GM23338 (cell line): ENCODE results near the gene GRID1. TPM values are rescaled to one million over a fixed set of nuclear protein-coding genes. Genes with fewer than 3 reads are reported as not detected.

ENCODE experiments used
- ATAC-seq: fragments of 200-7000 bp; cut with Tn5 transposase; 3 replicates; pipeline ENCODE4 v1.9.1; 2020
- DNase-seq: peaks from one replicate; pipeline ENCODE4 v3.0.0-alpha.2; 2015; ENCODE audit warnings: low spot score
- H2AFZ ChIP-seq: fragments of 200-600 bp; sonication (generic); 2 replicates; pipeline ENCODE4 v1.8.0; 2016; ENCODE audit warnings: antibody characterized with exemption, mild to moderate bottlenecking, moderate library complexity
- H3F3A ChIP-seq: fragments of 200-600 bp; sonication (generic); replicated peaks from 2 replicates; pipeline ENCODE4 v1.8.0; 2017; ENCODE audit warnings: antibody characterized with exemption, mixed run types, low read depth
- H3K27ac ChIP-seq: fragments of 200-600 bp; sonication (generic); 2 replicates; pipeline ENCODE4 v1.6.1; 2016; ENCODE audit warnings: low read depth
- H3K27me3 ChIP-seq: fragments of 200-600 bp; sonication (generic); 2 replicates; pipeline ENCODE4 v1.8.0; 2016; ENCODE audit warnings: mild to moderate bottlenecking, mixed run types, moderate library complexity; ENCODE audit not compliant: insufficient read depth
- H3K36me3 ChIP-seq: fragments of 200-600 bp; sonication (generic); 2 replicates; pipeline ENCODE4 v1.8.0; 2016; ENCODE audit warnings: mild to moderate bottlenecking; ENCODE audit not compliant: insufficient read depth
- H3K4me1 ChIP-seq: fragments of 200-600 bp; sonication (generic); 2 replicates; pipeline ENCODE4 v1.8.0; 2016; ENCODE audit warnings: mild to moderate bottlenecking, moderate library complexity; ENCODE audit not compliant: insufficient read depth
- H3K4me2 ChIP-seq: fragments of 200-600 bp; sonication (generic); 2 replicates; pipeline ENCODE4 v1.7.1; 2017; ENCODE audit warnings: mixed run types
- H3K4me3 ChIP-seq: fragments of 200-600 bp; sonication (generic); 2 replicates; pipeline ENCODE4 v1.6.1; 2016; ENCODE audit warnings: mixed run types
- H3K79me2 ChIP-seq: fragments of 200-600 bp; sonication (generic); replicated peaks from 2 replicates; pipeline ENCODE4 v1.8.0; 2017; ENCODE audit warnings: mild to moderate bottlenecking; ENCODE audit not compliant: insufficient read depth
- H3K9me2 ChIP-seq: fragments of 200-600 bp; sonication (generic); 2 replicates; pipeline ENCODE4 v1.8.0; 2017; ENCODE audit not compliant: insufficient read depth
- H4K20me1 ChIP-seq: fragments of 200-600 bp; sonication (generic); replicated peaks from 2 replicates; pipeline ENCODE4 v1.8.0; 2017; ENCODE audit warnings: mild to moderate bottlenecking; ENCODE audit not compliant: insufficient read depth
- H3K27ac Mint-ChIP-seq: 2 replicates; pipeline ENCODE4 v1.8.0; 2020; ENCODE audit warnings: inconsistent platforms, mild to moderate bottlenecking, moderate library complexity, mixed read lengths
- H3K27me3 Mint-ChIP-seq: 3 replicates; pipeline ENCODE4 v1.8.0; 2022; ENCODE audit warnings: low read depth, mild to moderate bottlenecking, moderate library complexity, mixed read lengths, inconsistent platforms; ENCODE audit not compliant: insufficient read depth, poor library complexity
- H3K36me3 Mint-ChIP-seq: 3 replicates; pipeline ENCODE4 v1.8.0; 2021; ENCODE audit warnings: low read depth, mild to moderate bottlenecking, inconsistent platforms, moderate library complexity, mixed read lengths
- H3K4me1 Mint-ChIP-seq: 3 replicates; pipeline ENCODE4 v1.8.0; 2020; ENCODE audit warnings: mild to moderate bottlenecking, inconsistent platforms, mixed read lengths
- H3K4me3 Mint-ChIP-seq: 3 replicates; pipeline ENCODE4 v1.8.0; 2021; ENCODE audit warnings: moderate library complexity, mild to moderate bottlenecking, inconsistent platforms, mixed read lengths
- H3K9me3 Mint-ChIP-seq: 3 replicates; pipeline ENCODE4 v1.8.0; 2020; ENCODE audit warnings: moderate library complexity, mild to moderate bottlenecking, inconsistent platforms, mixed read lengths
- CREB1 ChIP-seq: fragments of 250-450 bp; sonication (Bioruptor Pico); IDR thresholded peaks from 2 replicates; pipeline ENCODE4 v1.5.0; 2020; ENCODE audit warnings: low read depth, mild to moderate bottlenecking, moderate library complexity
- EZH2 ChIP-seq: fragments of 200-600 bp; sonication (generic); IDR thresholded peaks from one replicate; pipeline ENCODE4 v1.8.0; 2017; ENCODE audit warnings: antibody characterized with exemption, mild to moderate bottlenecking, low read depth; ENCODE audit not compliant: unreplicated experiment
- EZH2phosphoT487 ChIP-seq: fragments of 200-600 bp; sonication (generic); IDR thresholded peaks from one replicate; pipeline ENCODE4 v1.8.1; 2018; ENCODE audit warnings: antibody characterized with exemption; ENCODE audit not compliant: unreplicated experiment
- JUNB ChIP-seq: IDR thresholded peaks from one replicate; pipeline ENCODE4 v1.6.1; 2016; ENCODE audit warnings: antibody characterized with exemption; ENCODE audit not compliant: unreplicated experiment
- NANOG ChIP-seq: IDR thresholded peaks from 2 replicates; pipeline ENCODE4 v1.6.1; 2016; ENCODE audit warnings: antibody characterized with exemption, borderline replicate concordance
- POLR2AphosphoS5 ChIP-seq: IDR thresholded peaks from 2 replicates; pipeline ENCODE4 v1.6.1; 2016; ENCODE audit warnings: antibody characterized with exemption, low read depth
- STAT1 ChIP-seq: IDR thresholded peaks from one replicate; pipeline ENCODE4 v1.6.1; 2016; ENCODE audit warnings: antibody characterized with exemption; ENCODE audit not compliant: unreplicated experiment
- ZNF114 ChIP-seq: fragments of 250-450 bp; sonication (Bioruptor Pico); IDR thresholded peaks from 2 replicates; pipeline ENCODE4 v1.5.0; 2020; ENCODE audit warnings: mild to moderate bottlenecking, moderate library complexity
- ZNF331 ChIP-seq: fragments of 250-450 bp; sonication (Bioruptor Pico); IDR thresholded peaks from 2 replicates; pipeline ENCODE4 v1.5.0; 2020; ENCODE audit warnings: low read depth, mild to moderate bottlenecking, moderate library complexity
- polyA plus RNA-seq: library from polyadenylated mRNA; unstranded; fragments of >200 nt; fragmentation: Nextera tagmentation; extraction: Ambion mirVana; gene quantifications from 2 replicates; pipeline ENCODE4 v1.2.1, GENCODE V29; 2016
- total RNA-seq: library from RNA; depleted of rRNA; stranded (reverse); fragments of >200 nt; shearing (Covaris generic); gene quantifications from 2 replicates; pipeline ENCODE4 v1.2.3, GENCODE V29; 2014
- TF ChIP-seq, protein P1 (sequence below): IDR thresholded peaks from 2 replicates; pipeline ENCODE4 v1.6.1; 2016; ENCODE audit warnings: antibody characterized with exemption
- TF ChIP-seq, protein P2 (sequence below), 2 experiments: fragments of 200-600 bp in 1 of 2; sonication (generic) in 1 of 2; conservative IDR thresholded peaks; 2 replicates each; pipeline versions ENCODE4 v1.5.1 to v1.6.1; 2016 to 2017; ENCODE audit warnings: antibody characterized with exemption in 2 of 2, low read depth in 2 of 2, mild to moderate bottlenecking in 2 of 2, moderate library complexity in 1 of 2
- TF ChIP-seq, protein P3 (sequence below): fragments of 250-450 bp; sonication (Bioruptor Pico); IDR thresholded peaks from 2 replicates; pipeline ENCODE4 v1.5.0; 2020; ENCODE audit warnings: mild to moderate bottlenecking, moderate library complexity

Gene GRID1
- total and polyA plus RNA-seq, 2 experiments from 2014 or later: 0.14 to 0.15 TPM

DNA sequence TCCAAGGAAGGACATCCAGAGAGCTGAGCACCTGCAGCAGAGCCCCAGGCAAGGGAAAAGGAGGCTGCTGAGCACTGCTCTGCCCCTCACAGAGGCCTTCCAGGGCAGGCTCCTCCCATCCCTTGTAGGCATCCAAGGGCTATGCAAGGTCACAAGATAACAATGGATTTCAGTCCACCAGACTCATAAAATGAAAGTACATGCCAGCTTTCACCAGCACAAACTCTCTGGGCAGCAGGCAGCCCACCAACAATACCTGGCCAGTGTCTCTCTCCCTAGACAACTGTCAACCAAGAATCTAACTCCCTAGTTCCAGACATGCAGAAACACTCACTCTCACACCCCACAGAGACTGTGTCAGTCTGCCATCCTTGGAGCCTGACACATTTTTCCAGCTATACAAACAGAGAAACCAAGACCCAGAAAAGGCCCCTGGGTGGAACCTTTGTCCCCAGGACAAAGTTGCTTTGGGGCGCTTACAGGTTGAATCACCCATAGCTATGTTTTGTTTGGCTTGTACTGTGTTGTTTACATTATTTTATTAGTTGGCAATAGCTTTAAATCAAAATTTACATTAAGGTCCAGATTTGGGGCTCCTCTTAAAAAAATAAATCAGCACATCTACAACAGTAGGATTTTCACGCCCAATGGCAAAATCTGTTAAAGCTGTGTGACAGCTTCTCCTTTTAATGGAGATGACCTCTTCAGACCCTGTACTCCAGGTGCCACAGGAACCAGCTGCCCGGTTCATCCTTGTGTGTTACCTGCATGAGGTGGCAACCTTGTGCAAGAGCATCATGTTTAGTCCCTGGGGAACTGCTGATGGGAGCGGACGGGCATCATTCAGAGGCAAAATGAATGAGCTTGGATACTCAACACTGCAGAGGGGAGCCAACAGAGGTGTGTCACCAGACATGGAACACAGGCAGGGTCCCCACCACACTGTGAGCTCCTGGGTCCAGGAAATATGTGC lies 5.2 kb downstream of the GRID1 start:
- Histone ChIP-seq H3K4me1 (peaks cover 18% of the 10 kb centered on the region; the same call in 1 of the 2 replicates), H3K79me2 (no peaks in the 10 kb centered on the region), H3K27me3 (peaks cover 67% of the 10 kb centered on the region), H4K20me1 (0 out of 2 replicates have a peak, but pooled peaks cover 7% of the 10 kb centered on the region), H3K4me2 (no peak overlapping the region), H3K4me3 (no peak overlapping the region), H3K9me2 (no peaks in the 10 kb centered on the region), H3F3A (no peaks in the 10 kb centered on the region), H3K36me3 (no peaks in the 10 kb centered on the region), H3K27ac (no peak overlapping the region), H2AFZ (no peak overlapping the region)
- peaks cover 57% of the 10 kb centered on the region for H3K27me3 Mint-ChIP-seq
- TF ChIP-seq, protein P1, sequence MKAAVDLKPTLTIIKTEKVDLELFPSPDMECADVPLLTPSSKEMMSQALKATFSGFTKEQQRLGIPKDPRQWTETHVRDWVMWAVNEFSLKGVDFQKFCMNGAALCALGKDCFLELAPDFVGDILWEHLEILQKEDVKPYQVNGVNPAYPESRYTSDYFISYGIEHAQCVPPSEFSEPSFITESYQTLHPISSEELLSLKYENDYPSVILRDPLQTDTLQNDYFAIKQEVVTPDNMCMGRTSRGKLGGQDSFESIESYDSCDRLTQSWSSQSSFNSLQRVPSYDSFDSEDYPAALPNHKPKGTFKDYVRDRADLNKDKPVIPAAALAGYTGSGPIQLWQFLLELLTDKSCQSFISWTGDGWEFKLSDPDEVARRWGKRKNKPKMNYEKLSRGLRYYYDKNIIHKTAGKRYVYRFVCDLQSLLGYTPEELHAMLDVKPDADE: no peak
- TF ChIP-seq ZNF114 (CRISPR knock-in tag): no peak
- H3K4me3 Mint-ChIP-seq: no peak overlapping the region
- H3K9me3 Mint-ChIP-seq: no peaks in the 10 kb centered on the region; the same call in none of the 3 replicates
- H3K4me1 Mint-ChIP-seq: peaks cover 18% of the 10 kb centered on the region
- DNase-seq (no peak), ATAC-seq (no peak)
- H3K36me3 Mint-ChIP-seq: no peaks in the 10 kb centered on the region; the same call in 2 of the 3 replicates
- no peak overlapping the region for H3K27ac Mint-ChIP-seq

DNA sequence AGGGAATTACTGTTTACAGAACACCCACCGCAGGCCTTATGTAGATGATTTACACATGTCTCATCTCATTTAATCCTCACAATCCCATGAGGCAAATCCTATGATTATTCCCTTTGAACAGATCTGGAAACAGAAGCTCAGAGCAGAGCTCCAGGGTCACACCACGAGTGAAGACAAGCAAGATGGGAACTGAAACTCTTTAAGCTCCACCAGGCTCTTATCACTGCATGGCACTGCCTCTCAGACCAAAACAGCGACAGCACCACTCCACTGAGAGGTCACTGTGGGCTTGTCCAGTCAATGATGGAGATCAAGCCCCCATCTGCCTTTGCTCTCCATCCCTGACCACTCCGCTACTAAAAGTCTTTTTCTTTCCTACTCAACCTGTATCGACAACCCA lies 5.9 kb downstream of the GRID1 start:
- Histone ChIP-seq H3K36me3 (no peaks in the 10 kb centered on the region), H3K4me2 (no peak overlapping the region), H3K4me3 (no peak overlapping the region), H4K20me1 (0 out of 2 replicates have a peak, but pooled peaks cover 7% of the 10 kb centered on the region), H2AFZ (no peak overlapping the region), H3K27ac (no peak overlapping the region), H3K4me1 (peaks cover 18% of the 10 kb centered on the region; the same call in 1 of the 2 replicates), H3K27me3 (peaks cover 61% of the 10 kb centered on the region), H3K79me2 (no peaks in the 10 kb centered on the region), H3K9me2 (no peaks in the 10 kb centered on the region), H3F3A (no peaks in the 10 kb centered on the region)
- Mint-ChIP-seq H3K9me3 (no peaks in the 10 kb centered on the region; the same call in none of the 3 replicates), H3K36me3 (no peaks in the 10 kb centered on the region; the same call in 2 of the 3 replicates), H3K27me3 (peaks cover 56% of the 10 kb centered on the region), H3K4me1 (peaks cover 17% of the 10 kb centered on the region), H3K4me3 (no peak overlapping the region), H3K27ac (no peak overlapping the region)
- ATAC-seq (no peak), DNase-seq (no peak)
- TF ChIP-seq, protein P2, sequence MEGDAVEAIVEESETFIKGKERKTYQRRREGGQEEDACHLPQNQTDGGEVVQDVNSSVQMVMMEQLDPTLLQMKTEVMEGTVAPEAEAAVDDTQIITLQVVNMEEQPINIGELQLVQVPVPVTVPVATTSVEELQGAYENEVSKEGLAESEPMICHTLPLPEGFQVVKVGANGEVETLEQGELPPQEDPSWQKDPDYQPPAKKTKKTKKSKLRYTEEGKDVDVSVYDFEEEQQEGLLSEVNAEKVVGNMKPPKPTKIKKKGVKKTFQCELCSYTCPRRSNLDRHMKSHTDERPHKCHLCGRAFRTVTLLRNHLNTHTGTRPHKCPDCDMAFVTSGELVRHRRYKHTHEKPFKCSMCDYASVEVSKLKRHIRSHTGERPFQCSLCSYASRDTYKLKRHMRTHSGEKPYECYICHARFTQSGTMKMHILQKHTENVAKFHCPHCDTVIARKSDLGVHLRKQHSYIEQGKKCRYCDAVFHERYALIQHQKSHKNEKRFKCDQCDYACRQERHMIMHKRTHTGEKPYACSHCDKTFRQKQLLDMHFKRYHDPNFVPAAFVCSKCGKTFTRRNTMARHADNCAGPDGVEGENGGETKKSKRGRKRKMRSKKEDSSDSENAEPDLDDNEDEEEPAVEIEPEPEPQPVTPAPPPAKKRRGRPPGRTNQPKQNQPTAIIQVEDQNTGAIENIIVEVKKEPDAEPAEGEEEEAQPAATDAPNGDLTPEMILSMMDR (conservative IDR thresholded peaks at IDR 0.05; ENCODE audit: low read depth in 2 of 2): no peak
- TF ChIP-seq POLR2AphosphoS5 (no peak), EZH2phosphoT487 (no peak), CREB1 (CRISPR knock-in tag) (no peak), NANOG (no peak), ZNF331 (CRISPR knock-in tag) (no peak), EZH2 (no peak), STAT1 (no peak), JUNB (no peak)
- TF ChIP-seq, protein P3, sequence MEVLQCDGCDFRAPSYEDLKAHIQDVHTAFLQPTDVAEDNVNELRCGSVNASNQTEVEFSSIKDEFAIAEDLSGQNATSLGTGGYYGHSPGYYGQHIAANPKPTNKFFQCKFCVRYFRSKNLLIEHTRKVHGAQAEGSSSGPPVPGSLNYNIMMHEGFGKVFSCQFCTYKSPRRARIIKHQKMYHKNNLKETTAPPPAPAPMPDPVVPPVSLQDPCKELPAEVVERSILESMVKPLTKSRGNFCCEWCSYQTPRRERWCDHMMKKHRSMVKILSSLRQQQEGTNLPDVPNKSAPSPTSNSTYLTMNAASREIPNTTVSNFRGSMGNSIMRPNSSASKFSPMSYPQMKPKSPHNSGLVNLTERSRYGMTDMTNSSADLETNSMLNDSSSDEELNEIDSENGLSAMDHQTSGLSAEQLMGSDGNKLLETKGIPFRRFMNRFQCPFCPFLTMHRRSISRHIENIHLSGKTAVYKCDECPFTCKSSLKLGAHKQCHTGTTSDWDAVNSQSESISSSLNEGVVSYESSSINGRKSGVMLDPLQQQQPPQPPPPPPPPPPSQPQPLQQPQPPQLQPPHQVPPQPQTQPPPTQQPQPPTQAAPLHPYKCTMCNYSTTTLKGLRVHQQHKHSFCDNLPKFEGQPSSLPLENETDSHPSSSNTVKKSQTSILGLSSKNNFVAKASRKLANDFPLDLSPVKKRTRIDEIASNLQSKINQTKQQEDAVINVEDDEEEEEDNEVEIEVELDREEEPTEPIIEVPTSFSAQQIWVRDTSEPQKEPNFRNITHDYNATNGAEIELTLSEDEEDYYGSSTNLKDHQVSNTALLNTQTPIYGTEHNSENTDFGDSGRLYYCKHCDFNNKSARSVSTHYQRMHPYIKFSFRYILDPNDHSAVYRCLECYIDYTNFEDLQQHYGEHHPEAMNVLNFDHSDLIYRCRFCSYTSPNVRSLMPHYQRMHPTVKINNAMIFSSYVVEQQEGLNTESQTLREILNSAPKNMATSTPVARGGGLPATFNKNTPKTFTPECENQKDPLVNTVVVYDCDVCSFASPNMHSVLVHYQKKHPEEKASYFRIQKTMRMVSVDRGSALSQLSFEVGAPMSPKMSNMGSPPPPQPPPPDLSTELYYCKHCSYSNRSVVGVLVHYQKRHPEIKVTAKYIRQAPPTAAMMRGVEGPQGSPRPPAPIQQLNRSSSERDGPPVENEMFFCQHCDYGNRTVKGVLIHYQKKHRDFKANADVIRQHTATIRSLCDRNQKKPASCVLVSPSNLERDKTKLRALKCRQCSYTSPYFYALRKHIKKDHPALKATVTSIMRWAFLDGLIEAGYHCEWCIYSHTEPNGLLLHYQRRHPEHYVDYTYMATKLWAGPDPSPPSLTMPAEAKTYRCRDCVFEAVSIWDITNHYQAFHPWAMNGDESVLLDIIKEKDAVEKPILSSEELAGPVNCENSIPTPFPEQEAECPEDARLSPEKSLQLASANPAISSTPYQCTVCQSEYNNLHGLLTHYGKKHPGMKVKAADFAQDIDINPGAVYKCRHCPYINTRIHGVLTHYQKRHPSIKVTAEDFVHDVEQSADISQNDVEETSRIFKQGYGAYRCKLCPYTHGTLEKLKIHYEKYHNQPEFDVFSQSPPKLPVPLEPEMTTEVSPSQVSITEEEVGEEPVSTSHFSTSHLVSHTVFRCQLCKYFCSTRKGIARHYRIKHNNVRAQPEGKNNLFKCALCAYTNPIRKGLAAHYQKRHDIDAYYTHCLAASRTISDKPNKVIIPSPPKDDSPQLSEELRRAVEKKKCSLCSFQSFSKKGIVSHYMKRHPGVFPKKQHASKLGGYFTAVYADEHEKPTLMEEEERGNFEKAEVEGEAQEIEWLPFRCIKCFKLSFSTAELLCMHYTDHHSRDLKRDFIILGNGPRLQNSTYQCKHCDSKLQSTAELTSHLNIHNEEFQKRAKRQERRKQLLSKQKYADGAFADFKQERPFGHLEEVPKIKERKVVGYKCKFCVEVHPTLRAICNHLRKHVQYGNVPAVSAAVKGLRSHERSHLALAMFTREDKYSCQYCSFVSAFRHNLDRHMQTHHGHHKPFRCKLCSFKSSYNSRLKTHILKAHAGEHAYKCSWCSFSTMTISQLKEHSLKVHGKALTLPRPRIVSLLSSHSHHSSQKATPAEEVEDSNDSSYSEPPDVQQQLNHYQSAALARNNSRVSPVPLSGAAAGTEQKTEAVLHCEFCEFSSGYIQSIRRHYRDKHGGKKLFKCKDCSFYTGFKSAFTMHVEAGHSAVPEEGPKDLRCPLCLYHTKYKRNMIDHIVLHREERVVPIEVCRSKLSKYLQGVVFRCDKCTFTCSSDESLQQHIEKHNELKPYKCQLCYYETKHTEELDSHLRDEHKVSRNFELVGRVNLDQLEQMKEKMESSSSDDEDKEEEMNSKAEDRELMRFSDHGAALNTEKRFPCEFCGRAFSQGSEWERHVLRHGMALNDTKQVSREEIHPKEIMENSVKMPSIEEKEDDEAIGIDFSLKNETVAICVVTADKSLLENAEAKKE (CRISPR knock-in tag): no peak
